Measurements from ENCODE around the gene DNAJC1.

Gene DNAJC1

DNA sequence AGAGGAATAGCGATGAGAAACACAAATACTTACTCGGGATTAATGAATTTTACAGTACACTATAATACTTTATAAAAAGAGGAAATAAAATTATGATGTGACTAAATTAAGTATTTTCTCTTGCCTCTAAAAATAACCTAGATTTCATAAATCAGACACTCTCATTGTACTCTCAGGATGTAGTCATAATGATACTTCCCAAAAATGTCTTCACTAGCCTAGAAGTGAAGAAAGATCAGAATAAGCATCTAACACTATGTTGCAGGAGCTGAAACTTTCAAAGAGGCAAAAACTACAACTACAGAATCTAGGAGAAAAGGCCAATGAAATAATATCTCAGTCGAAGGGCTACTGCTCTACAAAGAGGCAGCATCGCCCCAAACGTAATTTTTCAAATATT lies 49.4 kb downstream of the DNAJC1 start:
- DNase-seq: no peak

DNA sequence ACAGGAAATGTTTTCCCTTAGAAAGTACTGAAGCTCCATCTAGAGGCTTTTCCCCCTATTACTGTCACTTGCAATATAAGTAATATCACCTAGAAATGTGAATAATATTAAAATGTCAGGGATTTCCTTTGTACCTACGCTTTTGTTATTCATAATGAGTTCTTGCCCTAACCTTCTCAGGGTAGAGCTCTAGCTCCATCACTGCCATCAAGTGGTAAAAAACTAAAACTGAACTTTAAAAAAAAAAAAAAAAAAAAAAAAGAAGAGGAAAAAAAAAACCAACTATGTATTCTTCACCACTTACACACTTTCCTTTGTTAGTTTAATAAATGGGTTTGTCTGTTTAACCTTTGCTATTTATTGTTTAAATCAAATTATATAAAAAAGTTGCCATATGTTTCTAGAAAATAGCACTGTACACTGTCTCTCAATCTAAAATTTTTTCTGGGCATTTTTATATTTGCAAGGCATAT lies 49.9 kb downstream of the DNAJC1 start:
- no peak for DNase-seq

DNA sequence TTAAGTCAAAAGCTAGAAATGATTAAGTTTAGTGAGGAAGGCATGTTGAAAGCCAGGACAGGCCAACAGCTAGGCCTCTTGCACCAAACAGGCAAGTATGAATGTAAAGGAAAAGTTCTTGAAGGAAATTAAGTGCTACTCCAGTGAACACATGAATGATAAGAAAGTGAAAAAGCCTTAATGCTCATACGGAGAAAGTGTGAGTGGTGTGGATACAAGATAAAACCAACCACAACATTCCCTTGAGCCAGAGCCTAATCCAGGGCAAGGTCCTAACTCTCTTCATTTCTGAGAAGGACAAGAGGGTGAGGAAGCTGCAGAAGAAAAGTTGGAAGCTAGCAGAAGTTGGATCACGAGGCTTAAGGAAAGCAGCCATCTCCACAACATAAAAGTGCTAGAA lies 53.0 kb downstream of the DNAJC1 start:
- no peak for DNase-seq

DNA sequence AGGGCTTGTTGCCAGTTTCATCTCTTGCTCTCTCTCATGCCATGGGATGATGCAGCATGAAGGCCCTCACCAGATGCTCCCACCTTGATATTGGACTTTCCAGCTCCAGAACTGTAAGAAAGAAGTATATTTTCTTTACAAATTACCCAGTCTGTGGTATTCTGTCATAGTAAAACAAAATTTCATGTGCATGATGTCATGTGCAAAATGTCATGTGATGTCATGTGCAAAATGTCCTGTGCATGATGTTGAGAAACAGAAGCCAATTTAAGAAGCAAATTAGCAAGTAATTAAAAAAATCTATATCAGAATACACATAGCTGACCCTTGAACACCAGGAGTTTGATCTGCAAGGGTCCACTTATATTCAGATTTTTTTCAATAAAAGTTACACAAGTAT lies 56.6 kb downstream of the DNAJC1 start:
- no peak for DNase-seq

DNA sequence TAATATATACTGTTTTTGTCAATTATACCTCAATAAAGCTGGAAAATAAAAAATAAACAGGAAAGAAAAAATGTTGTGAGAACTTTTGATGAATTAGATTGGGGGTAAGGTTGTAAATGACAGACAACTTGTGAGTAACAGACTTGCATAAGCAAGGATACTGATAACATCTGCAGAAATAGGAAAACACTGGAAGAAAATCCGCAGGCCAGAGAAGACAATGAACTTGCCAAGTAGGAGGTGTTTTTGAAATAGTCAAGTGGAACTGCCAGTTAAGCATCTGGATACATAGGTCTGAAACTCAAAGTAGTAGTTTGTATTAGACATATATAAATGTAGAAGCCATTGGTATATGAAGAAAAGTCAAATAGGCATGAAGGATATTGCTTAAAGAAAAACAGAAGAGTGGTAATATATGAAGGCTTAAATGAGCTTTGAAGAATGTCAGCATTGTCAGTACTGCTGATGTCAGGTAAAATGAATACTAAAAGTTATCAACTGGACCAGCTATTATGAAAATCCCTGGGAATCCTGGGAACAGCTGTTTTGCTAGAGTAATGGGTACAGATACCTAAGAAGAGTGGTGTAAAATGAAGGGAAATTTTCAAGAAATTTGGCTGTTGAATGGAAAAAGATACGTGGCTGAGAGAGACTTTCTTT lies 58.7 kb downstream of the DNAJC1 start:
- DNase-seq: no peak

DNA sequence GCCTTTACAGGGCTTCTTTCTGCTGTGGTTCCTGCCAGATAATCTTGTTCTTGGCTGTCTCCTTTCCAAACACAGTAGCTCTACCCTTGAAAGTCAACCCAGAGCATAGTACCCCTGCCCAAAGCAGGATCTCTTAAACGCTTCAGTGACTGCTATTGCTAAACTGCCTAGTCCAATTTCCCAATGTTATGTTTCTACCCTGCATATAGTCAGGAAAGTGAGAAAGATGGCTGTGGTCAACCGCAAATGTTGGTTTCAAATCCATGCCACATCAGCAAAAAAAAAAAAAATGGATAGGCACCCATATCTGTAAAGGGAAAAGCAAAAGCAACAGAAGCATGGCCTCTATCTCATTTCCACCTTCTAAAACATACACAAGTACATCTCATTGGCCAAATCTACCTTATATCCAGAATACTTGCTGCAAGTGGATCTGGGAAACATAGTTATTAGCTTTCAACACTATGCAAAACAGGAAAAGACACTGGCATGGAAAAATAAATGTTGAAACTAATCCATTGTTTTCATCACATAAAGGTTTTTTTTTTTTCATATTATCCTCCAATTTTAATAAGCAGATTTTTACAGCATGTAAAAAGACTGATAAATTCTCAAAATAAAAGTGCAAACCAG lies 59.8 kb downstream of the DNAJC1 start:
- no peak for DNase-seq

DNA sequence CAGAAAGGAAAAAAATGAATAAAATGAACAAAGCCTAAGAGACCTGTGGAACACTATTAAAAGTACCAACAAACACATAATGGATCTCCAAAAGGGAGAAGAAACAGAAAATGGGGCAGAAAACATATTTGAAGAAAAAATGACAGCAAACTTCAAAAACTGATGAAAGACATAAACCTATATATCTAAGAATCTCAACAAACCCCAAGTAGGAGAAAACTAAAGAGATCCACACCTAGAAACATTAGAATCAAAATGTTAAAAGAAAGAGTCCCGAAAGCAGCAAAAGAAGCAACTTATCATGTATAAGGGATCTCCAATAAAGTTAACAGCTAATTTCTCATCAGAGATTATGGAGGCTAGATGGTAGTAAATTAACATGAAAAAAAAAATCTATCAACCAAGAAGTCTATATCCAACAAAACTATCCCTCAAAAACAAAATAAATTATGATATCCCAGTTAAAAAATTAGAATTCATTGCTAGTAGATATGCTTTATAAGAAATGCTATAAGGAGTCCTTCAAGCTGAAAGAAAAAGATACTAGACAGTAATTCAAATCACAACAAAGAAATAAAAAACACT lies 68.0 kb downstream of the DNAJC1 start:
- DNase-seq: no peak

DNA sequence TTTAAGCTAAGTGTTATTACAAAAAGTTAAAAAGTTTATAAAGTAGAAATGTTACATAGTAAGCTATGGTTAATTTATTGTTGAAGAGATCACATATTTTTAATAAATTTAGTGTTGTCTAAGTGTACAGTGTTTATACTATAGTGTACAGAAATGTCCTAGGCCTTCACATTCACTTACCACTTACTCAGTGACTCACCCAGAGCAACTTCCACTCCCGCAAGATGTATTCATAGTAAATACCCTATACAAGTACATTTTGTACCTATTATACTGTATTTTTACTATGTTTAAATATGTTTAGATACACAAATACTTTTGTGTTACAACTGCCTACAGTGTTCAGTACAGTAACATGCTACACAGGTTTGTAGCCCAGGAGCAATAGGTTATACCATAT lies 69.2 kb downstream of the DNAJC1 start:
- no peak for DNase-seq

DNA sequence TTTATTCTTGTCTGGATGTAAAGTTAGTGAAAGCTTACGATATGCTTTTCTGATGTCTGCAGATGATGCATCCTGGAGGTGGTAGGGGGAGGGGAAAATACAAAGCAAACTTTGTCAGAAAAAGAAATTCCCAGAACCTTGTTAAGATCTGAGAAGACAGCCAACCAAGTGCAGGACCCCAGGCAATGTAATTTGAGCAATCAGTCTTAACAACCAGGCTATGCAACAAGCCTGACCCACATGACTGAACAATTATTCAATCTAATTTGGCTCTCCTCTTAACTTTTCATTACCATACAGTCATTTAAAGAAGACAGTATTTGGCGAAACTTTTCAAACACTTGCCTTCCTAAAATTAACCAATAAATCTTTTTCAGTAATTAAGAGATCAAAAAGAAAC lies 74.5 kb downstream of the DNAJC1 start:
- no peak for DNase-seq

DNA sequence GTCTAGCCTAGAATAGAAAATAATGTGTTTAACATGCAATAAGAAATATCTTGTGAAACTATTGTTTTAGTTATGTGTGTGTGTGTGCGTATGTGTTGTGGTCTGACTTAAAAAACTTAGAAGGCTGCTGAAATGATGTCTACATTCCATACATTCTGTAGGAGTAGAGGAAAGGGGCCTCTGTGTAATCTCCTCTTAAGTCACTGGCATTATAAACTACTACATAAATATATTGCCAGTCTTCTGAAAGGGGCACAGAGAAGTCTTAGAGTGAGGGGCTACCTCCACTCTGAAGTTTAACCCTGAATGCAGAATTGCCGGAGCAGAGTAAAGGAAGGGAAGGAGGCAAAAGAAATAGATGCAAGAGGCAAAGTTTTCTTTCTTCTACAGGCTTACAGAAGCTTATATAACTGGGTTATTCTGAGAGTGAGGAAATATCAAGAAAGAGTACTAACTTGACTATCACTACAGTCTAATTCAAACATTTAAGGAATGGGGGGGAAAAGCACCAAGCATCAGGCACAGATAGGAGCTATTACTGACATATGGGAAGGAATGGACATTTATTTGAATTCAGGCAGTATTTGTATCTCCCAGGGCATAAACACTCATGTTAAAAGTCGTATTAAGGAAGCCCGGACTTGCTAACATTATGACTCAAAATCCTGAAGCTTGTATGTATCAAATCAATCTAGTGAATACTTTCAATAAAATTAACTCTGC lies 75.7 kb downstream of the DNAJC1 start:
- DNase-seq: no peak

DNA sequence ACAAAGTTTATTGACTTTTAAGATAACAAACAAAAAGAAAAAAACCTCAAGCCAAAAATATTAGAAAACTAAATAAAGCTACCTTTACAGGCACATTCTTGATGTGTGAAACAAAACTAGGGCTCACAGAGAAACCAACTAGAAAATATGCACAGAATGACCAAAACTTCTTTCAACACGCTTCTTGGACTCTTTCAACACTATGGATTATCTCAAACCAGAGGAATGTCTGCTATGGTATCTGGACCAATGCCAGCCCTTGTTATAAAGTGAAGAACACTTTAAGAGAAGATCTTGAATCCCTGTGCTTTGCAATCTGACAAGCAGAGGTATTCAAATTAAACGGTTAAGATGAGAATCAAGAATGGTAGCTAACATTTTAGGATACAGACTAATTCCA lies 76.6 kb downstream of the DNAJC1 start:
- DNase-seq: no peak

DNA sequence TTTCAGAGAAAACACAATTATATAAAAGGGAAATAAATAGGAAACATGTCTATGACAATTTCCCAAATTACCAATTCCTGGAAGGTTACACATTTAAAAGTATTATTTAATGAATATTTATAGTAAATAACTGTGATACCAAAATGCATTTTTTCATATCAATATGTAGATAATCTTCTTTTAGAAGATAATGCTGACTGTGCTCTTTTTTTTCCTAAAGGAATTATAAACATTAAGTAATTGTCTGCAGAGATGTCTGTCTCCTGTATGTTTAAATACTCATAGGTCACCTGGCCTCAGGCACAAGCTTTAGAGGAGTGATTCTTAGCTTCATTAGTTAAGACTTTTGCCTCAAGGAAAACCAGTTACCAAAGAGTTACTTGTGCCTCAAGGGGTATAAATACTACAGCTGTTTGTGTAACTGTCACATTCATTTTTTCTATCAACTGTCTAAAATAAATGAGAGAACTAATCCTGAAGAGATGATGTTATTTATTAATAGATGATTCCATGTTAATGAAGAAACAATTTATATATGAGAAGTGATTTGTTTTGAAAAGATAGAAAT lies 77.1 kb downstream of the DNAJC1 start:
- DNase-seq: no peak

DNA sequence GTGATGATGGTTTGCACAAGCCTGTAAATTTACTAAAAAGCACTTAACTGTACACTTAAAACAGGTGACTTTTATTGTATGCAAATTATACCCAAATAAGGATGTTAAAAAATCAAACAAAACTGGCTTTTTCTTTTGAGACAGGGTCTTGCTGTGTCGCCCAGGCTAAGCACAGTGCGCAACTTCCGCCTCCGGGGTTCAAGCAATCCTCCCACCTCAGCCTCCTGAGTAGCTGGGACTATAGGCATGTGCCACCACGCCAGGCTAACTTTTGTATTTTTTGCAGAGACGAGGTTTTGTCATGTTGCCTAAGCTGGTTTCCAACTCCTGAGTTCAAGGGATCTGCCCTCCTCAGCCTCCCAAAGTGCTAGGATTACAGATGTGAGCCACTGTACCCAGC lies 77.7 kb downstream of the DNAJC1 start:
- DNase-seq: no peak

DNA sequence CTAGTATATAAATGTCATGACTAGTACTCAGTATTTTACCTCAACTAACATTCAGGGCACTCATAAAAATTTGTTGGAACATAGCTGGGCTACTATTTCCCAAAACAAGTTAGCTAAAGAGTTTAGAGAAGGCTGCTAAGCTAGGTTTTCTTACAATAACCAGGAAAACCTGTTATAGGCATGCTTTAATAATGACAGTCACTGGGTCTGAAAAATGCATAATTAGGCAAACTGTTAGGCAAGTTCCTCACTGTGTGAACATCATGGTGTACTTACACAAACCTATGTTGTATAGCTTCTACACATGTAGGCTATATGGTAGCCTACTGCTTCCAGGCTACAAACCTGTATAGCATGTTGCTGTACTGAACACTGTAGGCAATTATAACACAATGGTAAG lies 79.0 kb downstream of the DNAJC1 start:
- DNase-seq: no peak

DNA sequence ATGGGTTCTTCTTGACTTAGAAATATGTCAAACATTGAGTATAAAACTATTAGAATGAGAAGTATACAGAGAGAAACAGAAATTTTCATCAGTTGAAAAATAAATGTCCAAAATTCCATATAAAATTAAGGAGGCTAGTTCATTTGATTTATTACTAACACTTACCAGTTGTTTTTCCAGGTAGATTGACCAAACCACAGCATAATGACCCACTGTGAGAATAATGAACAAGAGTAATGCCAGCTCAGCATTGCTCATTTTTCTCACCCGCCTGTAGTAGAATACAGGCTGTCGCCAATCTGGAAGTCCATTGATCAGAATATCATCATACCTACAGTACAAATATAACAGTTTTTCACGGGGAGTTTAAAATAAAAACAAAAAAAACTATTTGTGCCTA lies 82.9 kb downstream of the DNAJC1 start:
- DNase-seq: no peak

DNA sequence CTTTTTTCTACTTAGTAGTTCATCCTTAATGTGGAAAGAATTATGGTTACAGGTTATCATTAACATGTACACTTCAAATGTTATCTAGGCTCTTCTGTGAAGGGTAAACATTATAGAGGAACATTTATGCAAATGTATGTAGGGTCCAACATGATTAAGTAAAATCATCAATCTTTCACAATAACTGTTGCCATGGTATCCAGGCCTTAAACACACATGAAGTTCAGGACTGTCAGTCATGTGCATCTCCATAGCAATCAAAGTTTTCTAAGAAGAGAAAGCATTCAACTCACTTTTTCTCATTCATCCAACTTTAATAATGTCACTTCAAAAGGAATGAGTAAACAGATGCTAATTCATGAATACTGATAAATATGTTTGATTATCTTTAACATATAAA lies 83.6 kb downstream of the DNAJC1 start:
- DNase-seq: no peak

DNA sequence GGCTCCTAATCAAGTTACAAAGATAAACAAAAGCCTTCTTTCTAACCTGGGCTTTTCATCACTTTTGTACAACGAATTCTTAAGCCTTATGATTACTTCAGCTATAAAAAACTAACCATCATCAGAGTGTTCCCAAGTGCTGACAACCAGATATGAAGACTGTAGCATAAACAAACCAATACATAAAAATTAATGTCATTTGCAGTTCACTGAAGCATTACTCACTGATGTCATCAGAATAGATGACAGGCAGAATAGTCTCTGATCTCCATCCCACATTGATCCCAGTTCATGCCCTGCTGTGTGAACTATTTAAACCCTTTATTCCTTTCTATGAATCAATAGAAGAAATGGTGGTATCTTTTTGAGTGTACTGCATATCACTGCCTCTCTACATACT lies 84.4 kb downstream of the DNAJC1 start:
- no peak for DNase-seq

DNA sequence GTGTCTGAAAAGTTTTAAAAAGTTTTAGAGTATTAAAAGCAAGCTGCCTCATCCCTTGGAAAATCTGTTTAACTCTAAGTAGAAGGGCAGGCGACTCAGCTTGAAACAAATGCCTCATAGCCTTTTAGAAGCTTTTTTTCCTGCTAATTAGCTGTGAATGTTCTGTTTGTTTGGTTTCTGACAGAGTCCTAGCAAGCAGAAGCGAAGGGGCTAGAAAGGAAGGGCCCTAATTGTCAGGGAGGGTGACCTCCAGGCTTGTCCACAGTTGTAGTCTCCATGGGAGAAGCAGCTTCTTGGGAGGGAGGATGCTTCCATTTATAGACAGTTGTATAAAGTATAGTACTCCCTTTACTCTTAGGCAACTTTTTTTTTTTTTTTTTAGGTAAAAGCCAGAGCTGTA lies 90.9 kb downstream of the DNAJC1 start:
- DNase-seq: no peak

DNA sequence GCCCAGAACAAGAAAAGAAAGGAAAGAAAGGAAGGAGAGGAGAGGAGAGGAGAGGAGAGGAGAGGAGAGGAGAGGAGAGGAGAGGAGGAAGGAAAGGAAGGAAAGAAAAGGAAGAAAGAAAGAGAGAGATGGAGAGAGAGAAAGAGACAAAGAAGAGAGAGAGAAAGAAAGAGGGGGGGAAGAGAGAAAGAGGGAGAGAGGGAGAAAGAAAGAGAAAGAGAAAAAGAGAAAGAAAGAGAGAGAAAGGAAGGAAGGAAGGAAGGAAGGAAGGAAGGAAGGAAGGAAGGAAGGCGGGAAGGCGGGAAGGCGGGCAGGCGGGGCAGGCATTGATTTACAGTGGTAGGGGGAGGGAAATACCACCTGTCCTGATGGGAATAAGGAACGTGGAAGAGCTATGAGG lies 92.7 kb downstream of the DNAJC1 start:
- no peak for DNase-seq

DNA sequence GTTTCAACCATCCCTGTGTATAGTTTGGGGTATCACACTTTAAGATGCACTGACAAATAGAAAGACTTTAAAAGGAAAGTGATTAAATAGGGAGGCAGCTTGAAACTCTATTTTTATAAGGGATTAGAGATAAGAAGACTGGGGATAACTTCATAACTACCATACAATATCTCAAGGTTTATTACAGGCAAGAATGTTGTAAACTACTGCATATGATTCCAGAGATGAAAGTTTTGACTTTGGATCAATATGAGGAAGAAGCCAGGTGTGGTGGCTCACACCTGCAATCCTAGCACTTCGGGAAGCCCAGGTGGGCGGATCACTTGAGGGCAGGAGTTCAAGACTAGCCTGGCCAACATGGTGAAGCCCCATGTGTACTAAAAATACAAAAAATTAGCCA lies 96.1 kb downstream of the DNAJC1 start:
- no peak for DNase-seq

DNA sequence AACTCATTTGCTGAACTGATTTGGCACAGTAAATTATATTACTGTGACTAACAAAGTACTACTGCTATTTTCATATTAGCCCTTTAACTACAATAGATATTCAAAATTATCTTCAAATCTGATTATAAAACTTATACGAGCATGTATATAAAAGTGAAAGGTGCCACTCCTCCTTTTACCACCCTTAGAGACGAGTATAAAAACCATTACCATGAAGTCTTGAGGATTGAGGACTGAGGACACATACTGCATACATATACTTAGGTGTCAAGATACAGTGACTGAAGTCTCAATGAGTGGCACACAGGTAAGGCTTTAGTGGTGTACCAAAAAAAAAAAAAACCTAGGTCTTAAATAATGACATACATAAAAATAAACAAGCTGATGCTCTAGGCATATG lies 98.6 kb downstream of the DNAJC1 start:
- no peak for DNase-seq

DNA sequence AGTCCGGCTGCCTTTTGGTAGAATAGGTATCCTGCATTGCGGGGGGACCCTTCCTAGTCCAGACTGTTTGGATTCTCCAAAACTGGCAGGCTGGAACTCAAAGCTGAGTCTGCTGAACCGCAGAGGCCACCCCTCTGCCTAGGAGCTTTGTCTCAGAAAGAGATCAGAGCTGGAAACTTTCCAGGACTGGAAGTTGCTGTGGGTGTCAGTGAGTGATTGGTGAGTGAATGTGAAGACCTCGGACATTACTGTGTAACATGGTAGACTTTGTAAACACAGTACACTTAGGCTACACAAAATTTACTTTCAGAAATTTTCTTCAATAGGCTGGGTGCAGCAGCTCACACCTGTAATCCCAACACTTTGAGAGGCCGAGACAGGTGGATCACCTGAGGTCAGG lies 103.8 kb downstream of the DNAJC1 start:
- DNase-seq: no peak

DNA sequence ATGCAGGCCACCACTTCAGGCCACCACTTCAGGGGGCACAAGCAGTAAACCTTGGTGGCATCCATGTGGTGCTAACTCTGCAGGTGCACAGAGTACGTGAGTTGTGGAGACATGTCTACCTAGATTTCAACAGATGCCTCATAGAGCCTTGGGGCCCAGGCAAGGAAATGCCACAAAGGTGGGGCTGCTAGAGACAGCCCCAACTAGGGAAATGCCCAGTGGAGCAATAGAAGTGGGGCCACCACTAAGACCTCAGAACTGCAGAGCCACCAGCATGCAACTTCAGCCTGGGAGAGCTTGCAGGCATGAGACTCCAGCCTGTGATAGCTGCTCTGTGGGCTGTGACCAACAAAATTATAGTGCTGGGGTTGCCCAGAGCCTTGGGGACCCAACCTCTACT lies 107.6 kb downstream of the DNAJC1 start:
- no peak for DNase-seq
